GM12878 (cell line): ENCODE results near the gene SRRD.

Experiments used
- HDGF ChIP-seq: fragments of 450-650 bp; IDR thresholded peaks from 2 replicates; pipeline ENCODE4 v1.6.1; 2016; ENCODE audit warnings: antibody characterized with exemption
- POLR2AphosphoS5 ChIP-seq: IDR thresholded peaks from 2 replicates; pipeline ENCODE4 v1.6.1; 2011; ENCODE audit warnings: mild to moderate bottlenecking, low read length, inconsistent platforms
- RBBP5 ChIP-seq: fragments of 200-600 bp; sonication (generic); conservative IDR thresholded peaks from 2 replicates; pipeline ENCODE4 v1.6.1; 2016

- TF ChIP-seq RBBP5: no peak
- no peak for TF ChIP-seq POLR2AphosphoS5
- TF ChIP-seq HDGF: no peak
Measured at GRCh38 chr22:26457661-26458272, 25.9 kb upstream of the SRRD start.
